ENCODE results near the gene TRIP6. TPM values are rescaled to one million over a fixed set of nuclear protein-coding genes. Genes with fewer than 3 reads are reported as not detected.
"Not testable (repeated sequence)": the region's sequence is repeated elsewhere in the genome, so short reads cannot be mapped to it uniquely, and the experiment has no call there.

TRIP6 gene
- total RNA-seq, 1 donor from 2014 or later = 70.3 TPM

- H3K36me3 ChIP-seq (ENCODE audit: control insufficient read depth, insufficient read depth, low read length) = no peaks in the 10 kb centered on the region
- DNase-seq (ENCODE audit: low read depth) (no peak), FAIRE-seq (no peak)
- no peak for TF ChIP-seq CTCF (IDR thresholded peaks at IDR 0.05; ENCODE audit: insufficient read depth, low read length, severe bottlenecking)
- H3K4me3 ChIP-seq (ENCODE audit: low read depth, low read length) = no peak overlapping the region
- peaks cover 4% of the 10 kb centered on the region for H3K27me3 ChIP-seq (ENCODE audit: control insufficient read depth, insufficient read depth, low read length)
Observed at GRCh38 chr7:100901921-100902332, 34.7 kb downstream of the TRIP6 start.

DNA sequence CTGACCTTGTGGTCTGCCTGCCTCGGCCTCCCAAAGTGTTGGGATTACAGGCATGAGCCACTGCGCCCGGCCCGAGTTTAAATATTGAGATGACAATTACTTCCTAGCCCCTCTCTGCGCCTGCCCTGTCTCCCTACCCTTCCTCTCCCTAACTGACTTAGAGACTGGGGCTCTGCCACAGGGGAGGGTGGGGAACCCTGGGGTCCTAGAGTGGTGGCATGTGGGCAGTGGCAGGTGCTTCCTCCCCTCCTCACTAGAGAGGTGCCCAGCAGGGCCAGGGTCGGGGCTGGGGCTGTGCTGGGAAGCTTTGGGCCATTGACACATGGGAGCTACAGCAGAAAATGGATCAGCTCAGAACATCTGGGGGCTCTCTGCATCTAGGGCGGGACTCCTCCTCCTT is 35.5 kb downstream of the TRIP6 start:
- peaks cover 2% of the 10 kb centered on the region for H3K27me3 ChIP-seq (ENCODE audit: control insufficient read depth, insufficient read depth, low read length)
- H3K4me3 ChIP-seq (ENCODE audit: low read depth, low read length) = no peak overlapping the region
- FAIRE-seq = no peak
- no peaks in the 10 kb centered on the region for H3K36me3 ChIP-seq (ENCODE audit: control insufficient read depth, insufficient read depth, low read length)
- TF ChIP-seq CTCF (IDR thresholded peaks at IDR 0.05; ENCODE audit: insufficient read depth, low read length, severe bottlenecking) = no peak
- no peak for DNase-seq (ENCODE audit: low read depth)

- FAIRE-seq (no peak), DNase-seq (ENCODE audit: low read depth) (no peak)
- Histone ChIP-seq H3K27me3 (ENCODE audit: control insufficient read depth, insufficient read depth, low read length) (no peaks in the 10 kb centered on the region), H3K36me3 (ENCODE audit: control insufficient read depth, insufficient read depth, low read length) (no peaks in the 10 kb centered on the region), H3K4me3 (ENCODE audit: low read depth, low read length) (no peak overlapping the region)
- no peak for TF ChIP-seq CTCF (IDR thresholded peaks at IDR 0.05; ENCODE audit: insufficient read depth, low read length, severe bottlenecking)
Observed at GRCh38 chr7:100908512-100908911, 41.3 kb downstream of the TRIP6 start.

DNA sequence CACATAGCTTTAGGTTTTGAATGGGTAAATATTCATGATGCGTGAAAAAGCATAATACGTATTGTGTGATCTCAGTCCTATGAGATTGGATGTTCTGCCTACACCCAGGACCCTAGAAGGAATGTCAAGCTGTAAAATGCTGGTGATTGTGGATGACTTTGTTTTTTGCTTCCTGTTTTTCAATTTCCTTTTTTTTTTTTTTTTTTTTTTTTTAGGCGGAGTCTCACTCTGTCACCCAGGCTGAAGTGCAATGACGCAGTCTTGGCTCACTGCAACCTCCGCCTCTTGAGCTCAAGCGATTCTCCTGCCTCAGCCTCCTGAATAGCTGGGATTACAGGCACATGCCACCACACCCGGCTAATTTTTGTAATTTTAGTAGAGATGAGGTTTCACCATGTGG is 43.3 kb downstream of the TRIP6 start:
- not testable (repeated sequence) for FAIRE-seq; H3K27me3 ChIP-seq (ENCODE audit: control insufficient read depth, insufficient read depth, low read length); H3K4me3 ChIP-seq (ENCODE audit: low read depth, low read length); DNase-seq (ENCODE audit: low read depth); H3K36me3 ChIP-seq (ENCODE audit: control insufficient read depth, insufficient read depth, low read length)

DNA sequence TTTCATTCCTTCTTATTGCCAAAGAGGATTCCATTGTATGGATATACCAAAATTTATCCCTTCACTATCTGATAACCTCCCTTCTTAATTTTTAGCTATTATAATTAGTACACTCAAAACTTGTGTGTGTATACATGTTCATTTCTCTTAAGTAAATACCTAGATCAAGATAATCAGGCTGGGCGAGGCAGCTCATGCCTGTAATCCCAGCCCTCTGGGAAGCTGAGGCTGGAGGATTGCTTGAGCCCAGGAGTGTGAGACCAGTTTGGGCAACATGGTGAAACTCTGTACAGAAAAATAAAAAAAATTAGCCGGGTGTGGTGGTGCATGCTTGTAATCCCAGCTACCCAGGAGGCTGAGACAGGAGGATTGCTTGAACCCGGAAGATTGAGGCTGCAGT is 44.3 kb downstream of the TRIP6 start:
- FAIRE-seq (no peak), DNase-seq (ENCODE audit: low read depth) (no peak)
- H3K4me3 ChIP-seq (ENCODE audit: low read depth, low read length) = no peak overlapping the region
- no peaks in the 10 kb centered on the region for H3K36me3 ChIP-seq (ENCODE audit: control insufficient read depth, insufficient read depth, low read length)
- no peaks in the 10 kb centered on the region for H3K27me3 ChIP-seq (ENCODE audit: control insufficient read depth, insufficient read depth, low read length)
- TF ChIP-seq CTCF (IDR thresholded peaks at IDR 0.05; ENCODE audit: insufficient read depth, low read length, severe bottlenecking) = no peak

DNA sequence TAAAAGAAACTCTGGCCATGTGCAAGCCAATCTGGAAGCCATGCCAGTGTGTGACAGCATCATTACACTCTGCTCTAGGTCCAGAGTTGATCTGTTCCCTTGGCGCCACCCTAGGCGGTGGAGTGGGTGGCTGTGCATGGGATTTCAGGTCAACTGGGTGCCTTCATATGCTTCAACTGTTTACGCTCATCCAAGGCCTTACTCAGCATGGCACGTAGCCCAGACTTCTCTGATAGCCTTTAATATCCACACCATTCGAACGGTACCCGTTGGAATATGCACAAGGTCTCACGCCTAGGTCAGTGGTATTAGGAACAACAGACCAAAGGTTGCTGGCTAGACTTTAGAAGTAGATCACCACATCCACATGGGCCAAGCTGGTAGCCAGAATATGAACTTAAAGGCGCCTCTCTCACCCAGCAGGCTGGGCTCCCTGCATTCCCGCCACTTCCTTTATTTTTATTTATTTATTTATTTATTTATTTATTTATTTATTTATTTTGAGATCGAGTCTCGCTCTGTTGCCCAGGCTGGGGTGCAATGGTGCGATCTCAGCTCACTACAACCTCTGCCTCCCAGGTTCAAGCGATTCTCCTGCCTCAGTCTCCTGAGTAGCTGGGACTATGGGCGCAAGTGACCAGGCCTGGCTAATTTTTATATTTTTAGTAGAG is 47.2 kb downstream of the TRIP6 start:
- DNase-seq (ENCODE audit: low read depth) = no peak
- Histone ChIP-seq H3K4me3 (ENCODE audit: low read depth, low read length) (no peak overlapping the region), H3K27me3 (ENCODE audit: control insufficient read depth, insufficient read depth, low read length) (no peaks in the 10 kb centered on the region), H3K36me3 (ENCODE audit: control insufficient read depth, insufficient read depth, low read length) (no peaks in the 10 kb centered on the region)
- peak; percentile 36 for FAIRE-seq
- no peak for TF ChIP-seq CTCF (IDR thresholded peaks at IDR 0.05; ENCODE audit: insufficient read depth, low read length, severe bottlenecking)
